Measurements from ENCODE around the gene NPEPL1.

Gene NPEPL1

DNA sequence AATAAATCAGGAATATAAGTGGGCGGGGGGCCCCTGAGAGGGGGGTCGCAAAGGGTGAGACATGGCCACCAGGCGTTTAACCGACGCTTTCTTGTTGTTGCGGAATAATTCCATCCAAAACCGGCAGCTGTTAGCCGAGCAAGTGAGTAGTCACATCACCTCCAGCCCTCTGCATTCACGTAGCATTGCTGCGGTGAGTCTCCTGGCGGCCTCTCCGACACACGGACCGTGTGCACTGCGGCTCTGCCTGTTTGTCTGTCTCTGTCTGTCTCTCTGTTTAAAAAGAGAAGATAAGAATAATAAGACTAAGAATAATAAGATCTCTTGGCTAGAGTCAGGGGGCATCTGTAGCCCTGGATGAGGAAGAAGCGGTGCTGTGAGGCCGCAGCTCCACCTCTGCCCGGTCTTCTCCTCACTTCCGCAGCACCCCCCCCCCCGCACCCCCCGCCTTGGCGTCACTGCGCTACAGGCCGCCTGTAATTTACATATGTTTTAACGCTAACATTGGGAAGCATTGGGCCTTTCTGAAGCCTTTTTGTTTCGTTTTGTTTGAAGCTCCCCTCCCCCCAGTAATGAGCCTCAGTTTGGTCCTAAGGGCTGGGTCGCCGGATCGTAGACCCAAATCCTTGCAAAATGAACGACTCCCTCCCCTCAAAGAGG, 40.5 kb upstream of the NPEPL1 start:
- peak overlapping the region; percentile 89 for H3K4me3 ChIP-seq (ENCODE audit: low read length)
- no peak for TF ChIP-seq ZNF274 (IDR thresholded peaks at IDR 0.05; ENCODE audit: low read depth, low read length)

DNA sequence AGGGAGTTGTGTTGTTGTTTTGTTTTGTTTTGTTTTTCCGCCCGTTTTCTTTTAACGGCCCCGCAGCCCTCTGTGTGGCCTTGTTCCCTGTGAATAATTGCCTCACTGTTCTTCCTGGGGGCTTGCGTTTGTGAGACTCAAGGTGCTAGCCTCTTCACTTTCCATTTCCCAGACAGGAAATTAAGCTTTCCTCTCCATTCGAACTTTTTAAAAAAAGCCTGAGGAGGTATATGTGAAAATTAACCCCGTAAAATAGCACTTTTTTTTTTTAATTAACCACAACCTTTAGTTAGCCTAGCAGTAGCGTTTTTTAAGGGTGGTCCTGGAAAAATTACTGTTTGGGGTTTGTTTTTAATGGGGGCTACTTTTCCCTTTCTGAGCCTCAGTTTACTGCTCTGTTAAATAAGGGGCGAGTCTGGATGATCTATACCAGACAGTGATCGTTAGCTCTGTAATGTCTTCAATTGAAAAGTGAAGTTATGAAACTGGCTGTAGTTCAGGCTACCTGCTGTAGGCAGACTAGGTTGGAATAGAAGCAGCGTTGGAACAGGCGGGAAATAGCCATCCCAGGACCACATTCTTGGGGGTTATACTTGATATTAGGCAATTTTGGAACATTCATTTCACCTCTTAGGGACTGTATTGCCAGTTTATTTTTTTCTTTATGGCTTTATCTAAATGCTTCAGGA, 39.9 kb upstream of the NPEPL1 start:
- no peak for TF ChIP-seq ZNF274 (IDR thresholded peaks at IDR 0.05; ENCODE audit: low read depth, low read length)
- H3K4me3 ChIP-seq (ENCODE audit: low read length), result peak overlapping the region; percentile 89

DNA sequence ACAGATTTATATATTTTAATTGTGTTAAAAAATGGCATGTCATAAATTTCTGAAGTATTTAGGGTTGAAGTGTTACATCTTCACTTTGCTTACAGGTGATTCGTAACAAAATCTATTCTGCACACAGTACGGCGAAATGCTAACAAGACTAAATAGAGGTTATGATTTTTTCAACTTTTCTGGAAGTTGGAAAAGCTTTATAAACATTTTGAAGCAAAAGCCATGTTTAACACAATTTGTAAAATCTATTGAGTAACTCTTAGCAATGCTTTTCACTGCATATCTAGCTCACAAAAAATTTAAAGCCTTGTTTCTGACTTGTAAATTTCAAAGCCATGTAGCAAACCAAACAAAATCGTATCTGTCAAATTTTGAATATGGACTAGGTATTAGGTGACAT, 38.3 kb upstream of the NPEPL1 start:
- H3K4me3 ChIP-seq (ENCODE audit: low read length), result no peak overlapping the region
- TF ChIP-seq ZNF274 (IDR thresholded peaks at IDR 0.05; ENCODE audit: low read depth, low read length), result no peak

DNA sequence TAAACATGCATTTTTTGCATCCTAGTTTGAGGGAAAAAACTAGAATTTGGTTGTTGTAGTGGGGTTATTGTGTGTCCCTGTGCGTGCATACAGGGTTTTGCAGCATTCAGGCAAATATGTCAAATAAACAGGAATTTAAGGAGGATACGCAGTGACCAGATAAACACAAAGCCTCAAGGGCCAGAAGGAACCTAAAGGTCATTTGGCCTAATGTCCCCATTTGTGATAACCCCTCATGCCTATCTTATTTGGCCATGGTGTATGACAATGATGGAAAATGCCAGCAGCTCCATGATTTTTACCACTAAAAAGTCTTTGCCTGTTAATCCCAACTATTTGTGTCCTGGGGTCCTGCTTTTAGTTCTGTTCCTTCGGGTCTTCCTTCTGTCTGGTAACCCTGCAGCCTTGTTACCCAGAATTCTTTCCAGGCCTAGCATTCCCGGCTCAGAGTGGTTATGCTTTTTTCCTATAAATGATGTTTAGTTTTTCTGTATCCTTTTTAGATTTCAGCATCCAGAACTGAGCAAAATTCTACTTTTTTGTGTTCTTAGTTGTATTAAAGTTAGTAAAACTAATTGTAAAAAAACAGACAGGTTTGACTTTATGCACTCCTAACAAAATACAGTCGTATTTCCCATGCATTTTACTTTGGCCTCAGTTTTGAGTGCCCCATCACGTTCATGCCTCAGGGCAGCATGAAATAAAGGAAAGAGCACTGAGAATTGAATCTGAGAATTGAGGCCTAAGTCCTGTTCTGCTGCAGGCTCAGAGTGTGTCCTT, 37.1 kb upstream of the NPEPL1 start:
- no peak for TF ChIP-seq ZNF274 (IDR thresholded peaks at IDR 0.05; ENCODE audit: low read depth, low read length)
- no peak overlapping the region for H3K4me3 ChIP-seq (ENCODE audit: low read length)

DNA sequence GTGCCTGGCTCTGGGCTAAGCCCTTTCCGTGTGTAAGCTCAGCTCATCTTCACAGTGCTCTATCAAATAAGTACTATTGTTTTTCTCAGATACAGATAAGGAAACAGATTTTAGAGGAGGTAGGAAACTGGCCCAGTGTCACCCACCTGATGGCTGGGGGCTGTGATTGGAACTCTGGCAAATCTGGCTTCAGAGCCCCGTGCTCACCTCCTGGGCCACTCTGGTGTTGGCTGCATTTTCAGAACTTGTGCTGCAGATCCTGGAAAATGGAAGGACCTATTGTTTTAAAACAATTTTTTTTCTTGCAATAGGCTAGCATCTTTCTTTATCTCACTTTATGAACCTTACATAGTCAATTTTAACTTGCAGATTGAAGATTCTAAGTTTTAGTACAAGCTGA, 35.8 kb upstream of the NPEPL1 start:
- no peak for TF ChIP-seq ZNF274 (IDR thresholded peaks at IDR 0.05; ENCODE audit: low read depth, low read length)
- H3K4me3 ChIP-seq (ENCODE audit: low read length), result no peak overlapping the region; the same call in 1 of the 2 replicates

DNA sequence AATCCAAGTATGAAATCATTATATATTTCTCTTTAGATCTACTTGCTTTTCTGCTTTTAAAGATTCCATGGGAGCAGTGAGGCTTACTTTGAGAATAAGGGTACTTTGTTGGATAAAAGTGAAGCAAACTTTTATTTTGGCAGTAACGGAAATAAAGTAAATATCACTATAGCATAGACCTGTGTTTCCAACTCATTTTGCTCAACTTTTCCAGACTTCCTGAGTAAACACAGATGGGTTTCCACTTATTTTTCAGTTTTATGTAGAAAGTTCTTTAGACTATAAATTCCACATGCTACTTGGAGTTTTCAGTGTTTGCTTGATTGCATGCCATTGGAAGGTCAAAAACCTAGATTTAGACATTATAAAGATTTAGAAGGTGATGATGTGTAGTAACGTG, 35.3 kb upstream of the NPEPL1 start:
- H3K4me3 ChIP-seq (ENCODE audit: low read length), result no peak overlapping the region; the same call in 1 of the 2 replicates
- no peak for TF ChIP-seq ZNF274 (IDR thresholded peaks at IDR 0.05; ENCODE audit: low read depth, low read length)

DNA sequence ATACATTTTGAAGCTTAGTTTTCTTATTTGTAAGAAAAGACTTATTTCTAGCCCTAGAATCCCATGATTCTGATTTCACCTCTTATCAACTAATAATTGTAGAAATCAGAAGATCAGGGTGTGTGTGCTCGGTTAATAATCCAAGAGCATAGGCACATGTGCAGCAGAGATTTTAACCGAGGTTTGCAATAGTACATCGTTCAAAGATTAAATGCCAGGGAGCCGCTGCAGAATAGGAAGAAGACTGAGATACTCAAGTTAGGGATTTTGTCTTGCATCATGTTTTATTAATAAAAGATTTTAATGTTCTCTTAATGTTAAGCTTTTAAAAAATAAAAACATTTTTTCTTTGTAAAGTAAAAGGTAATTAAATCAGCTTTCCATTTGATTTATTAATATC, 34.6 kb upstream of the NPEPL1 start:
- no peak overlapping the region for H3K4me3 ChIP-seq (ENCODE audit: low read length)
- no peak for TF ChIP-seq ZNF274 (IDR thresholded peaks at IDR 0.05; ENCODE audit: low read depth, low read length)

DNA sequence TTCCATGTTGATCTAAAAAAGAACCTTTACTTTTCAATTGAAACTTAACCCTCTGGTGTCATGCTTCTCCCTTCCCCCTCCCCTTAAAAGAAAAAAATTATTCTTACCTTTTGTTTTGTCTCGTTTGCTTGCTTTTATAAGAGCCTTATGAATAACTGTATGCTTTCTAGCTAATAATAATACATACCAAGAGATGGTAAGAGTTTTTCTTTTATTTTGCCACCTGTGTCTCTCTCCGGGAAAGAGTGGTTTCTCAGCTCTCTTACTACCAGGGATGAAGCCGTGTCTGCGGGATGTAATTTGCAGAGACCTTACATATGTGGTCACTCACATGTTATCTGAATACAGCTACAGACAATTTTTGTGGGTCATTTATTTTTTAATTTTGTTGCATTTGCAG, 33.8 kb upstream of the NPEPL1 start:
- no peak overlapping the region for H3K4me3 ChIP-seq (ENCODE audit: low read length)
- no peak for TF ChIP-seq ZNF274 (IDR thresholded peaks at IDR 0.05; ENCODE audit: low read depth, low read length)

DNA sequence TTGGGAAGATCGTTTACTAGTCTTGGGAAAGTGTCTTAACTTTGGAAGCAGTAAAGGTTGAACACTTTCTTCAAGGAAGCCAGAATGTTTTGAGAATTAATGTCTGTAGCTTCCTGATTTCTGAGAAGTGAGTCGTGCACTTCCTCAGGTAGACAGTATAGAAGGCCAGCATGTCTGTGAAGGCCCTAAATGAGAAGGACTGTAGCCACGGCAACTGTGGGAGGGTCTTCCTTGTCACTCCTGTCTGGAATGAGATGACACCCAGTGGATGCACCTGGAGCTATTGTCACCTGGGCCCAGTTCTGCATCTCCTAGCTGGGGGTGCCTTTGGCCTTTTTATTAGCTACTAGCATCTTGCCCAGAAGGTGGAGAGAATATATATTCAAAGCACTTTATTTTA, 32.8 kb upstream of the NPEPL1 start:
- H3K4me3 ChIP-seq (ENCODE audit: low read length), result no peak overlapping the region
- no peak for TF ChIP-seq ZNF274 (IDR thresholded peaks at IDR 0.05; ENCODE audit: low read depth, low read length)

DNA sequence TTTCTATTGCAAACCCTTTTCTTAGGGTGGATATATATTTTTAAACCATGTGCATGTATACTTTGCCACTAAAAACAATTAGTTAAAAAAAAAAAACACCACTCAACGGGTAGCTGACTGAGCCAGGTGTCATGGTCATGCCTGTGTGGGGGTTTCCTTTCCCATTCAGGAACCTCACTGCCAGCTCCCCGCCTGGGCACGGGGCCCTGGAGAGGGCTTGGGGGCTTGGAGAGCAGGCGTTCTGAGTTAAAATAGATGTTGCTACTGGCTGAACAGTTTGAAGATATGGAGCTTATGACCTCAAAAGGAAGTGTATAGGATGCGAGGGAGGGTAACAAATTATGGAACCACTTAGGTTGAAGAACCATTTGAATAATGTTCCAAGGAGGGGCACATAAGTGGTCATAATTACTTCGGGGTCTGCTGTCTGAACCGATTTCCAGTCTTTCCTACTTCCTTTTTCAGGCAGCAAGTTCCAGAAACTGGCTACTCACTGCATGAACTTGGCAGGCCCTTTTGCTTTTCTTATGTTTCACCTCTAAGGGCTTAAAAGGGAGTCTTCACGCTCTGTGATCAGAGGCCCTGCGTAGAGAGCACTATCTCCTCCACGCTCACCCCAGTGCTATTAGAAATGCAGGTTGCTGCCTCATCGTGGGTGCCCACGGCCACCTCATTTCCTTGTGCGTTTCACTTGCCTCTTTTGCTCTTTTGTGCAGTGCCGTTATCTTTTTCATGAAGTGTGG, 31.6 kb upstream of the NPEPL1 start:
- no peak for TF ChIP-seq ZNF274 (IDR thresholded peaks at IDR 0.05; ENCODE audit: low read depth, low read length)
- H3K4me3 ChIP-seq (ENCODE audit: low read length), result no peak overlapping the region

DNA sequence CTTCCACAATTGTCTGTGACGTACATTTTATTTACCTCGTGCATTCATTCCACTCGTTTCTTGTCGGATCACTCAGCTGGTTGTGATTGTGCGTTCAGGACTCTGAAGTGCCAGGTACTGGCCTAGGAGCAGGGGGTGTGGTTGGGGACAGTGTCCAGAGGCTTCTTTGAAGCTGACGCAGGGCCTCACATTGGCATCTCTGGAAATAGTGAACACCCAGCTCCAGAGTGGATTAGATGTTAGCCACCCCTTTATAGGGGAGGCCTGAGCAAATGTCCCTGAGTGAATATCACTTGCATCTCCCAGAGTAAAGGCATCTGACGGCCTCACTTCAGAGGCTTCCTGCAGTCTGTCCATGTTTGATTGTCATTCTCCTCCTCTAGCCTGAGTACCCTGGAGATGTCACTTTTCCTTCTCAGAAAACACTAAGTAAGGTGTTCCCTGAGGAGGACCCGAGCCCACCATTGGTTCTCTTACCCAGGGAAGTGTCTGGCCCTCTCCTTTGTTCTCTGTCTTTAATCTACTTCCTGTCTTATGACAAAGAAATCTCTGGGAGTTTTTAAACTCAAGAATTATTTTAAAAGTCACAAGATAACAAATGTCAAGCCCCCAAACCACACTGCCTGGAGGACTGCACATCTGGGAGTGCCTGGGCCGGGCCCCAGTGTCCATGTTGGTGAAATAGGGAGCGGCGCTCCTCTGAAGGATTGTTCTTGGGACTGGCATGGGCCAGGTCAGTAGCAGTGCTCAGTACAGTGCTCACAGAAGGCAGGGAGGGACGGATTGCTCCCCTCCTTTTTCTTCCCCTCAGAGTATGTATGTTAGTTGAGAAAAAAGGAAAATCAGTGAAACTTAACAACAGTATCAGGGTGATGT, 30.8 kb upstream of the NPEPL1 start:
- no peak overlapping the region for H3K4me3 ChIP-seq (ENCODE audit: low read length)
- TF ChIP-seq ZNF274 (IDR thresholded peaks at IDR 0.05; ENCODE audit: low read depth, low read length), result no peak

DNA sequence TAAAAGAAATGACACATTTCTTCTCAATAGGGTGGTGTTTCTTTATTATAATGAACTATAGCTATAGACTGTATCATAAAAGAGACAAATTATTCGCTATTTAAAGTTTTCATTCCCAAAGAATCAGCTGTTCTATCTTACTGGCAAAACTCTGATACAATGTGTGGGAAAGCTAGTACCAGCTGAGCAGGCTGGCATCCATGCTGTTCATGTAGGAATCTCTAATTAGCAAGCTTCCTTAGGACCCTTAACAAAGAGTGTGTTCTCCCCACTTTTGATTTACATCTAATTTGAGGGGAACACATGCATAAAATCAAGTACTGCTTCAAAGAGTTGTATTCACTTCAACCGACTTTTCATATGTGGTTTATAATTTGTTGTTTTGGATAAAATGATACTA, 28.3 kb upstream of the NPEPL1 start:
- no peak for TF ChIP-seq ZNF274 (IDR thresholded peaks at IDR 0.05; ENCODE audit: low read depth, low read length)
- no peak overlapping the region for H3K4me3 ChIP-seq (ENCODE audit: low read length)

DNA sequence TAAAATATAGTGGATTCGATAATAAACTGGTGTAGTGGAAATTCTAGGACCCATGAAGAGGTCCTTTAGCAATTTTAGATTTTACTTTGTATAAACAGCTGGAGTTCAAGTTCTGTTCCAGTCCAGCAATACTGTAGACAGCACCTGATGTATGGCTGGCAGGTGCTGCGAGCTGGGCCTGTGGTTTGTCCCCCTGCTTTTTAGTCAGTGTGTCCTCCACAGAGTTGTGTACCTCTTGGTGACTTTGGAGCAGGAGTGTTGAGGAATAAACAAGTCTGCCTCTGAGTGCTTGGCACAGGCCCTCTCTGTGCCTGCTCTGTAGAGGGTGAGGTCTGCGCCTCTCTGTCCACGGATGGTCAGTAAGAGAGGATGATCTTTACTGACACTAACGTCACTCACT, 27.7 kb upstream of the NPEPL1 start:
- no peak for TF ChIP-seq ZNF274 (IDR thresholded peaks at IDR 0.05; ENCODE audit: low read depth, low read length)
- no peak overlapping the region for H3K4me3 ChIP-seq (ENCODE audit: low read length)

Data from GM08714 (cell line).